Measurements from ENCODE around the gene DCAF8L2.

DCAF8L2 gene

GRCh38 chrX:27765718-27766117, 175.6 kb downstream of the DCAF8L2 start:
- DNase-seq (ENCODE audit: extremely low spot score), result no peak
- ChIA-PET CTCF (no interaction called here), POLR2A (no interaction called here)
- TF ChIP-seq FOXM1 (IDR thresholded peaks at IDR 0.05; ENCODE audit: borderline replicate concordance) (no peak), HDGF (IDR thresholded peaks at IDR 0.05; ENCODE audit: borderline replicate concordance) (no peak), NFRKB (IDR thresholded peaks at IDR 0.05) (no peak), SP1 (IDR thresholded peaks at IDR 0.05) (no peak), ARNT (IDR thresholded peaks at IDR 0.05) (no peak), SUZ12 (IDR thresholded peaks at IDR 0.05) (no peak), PKNOX1 (IDR thresholded peaks at IDR 0.05) (no peak), ZNF384 (IDR thresholded peaks at IDR 0.05) (no peak), FOXA1 (IDR thresholded peaks at IDR 0.05) (no peak), TARDBP (IDR thresholded peaks at IDR 0.05) (no peak)

GRCh38 chrX:27767387-27767786, 177.2 kb downstream of the DCAF8L2 start:
- no peak for DNase-seq (ENCODE audit: extremely low spot score)
- ChIA-PET CTCF (no interaction called here), POLR2A (no interaction called here)
- no peak for TF ChIP-seq LEF1 (IDR thresholded peaks at IDR 0.05; ENCODE audit: borderline replicate concordance)
- TF ChIP-seq ZNF384 (IDR thresholded peaks at IDR 0.05), result no peak
- TF ChIP-seq HDGF (IDR thresholded peaks at IDR 0.05; ENCODE audit: borderline replicate concordance), result no peak
- no peak for TF ChIP-seq ELF4 (IDR thresholded peaks at IDR 0.05)
- no peak for TF ChIP-seq BHLHE40 (IDR thresholded peaks at IDR 0.05; ENCODE audit: borderline replicate concordance)
- TF ChIP-seq CTBP1 (IDR thresholded peaks at IDR 0.05; ENCODE audit: borderline replicate concordance), result no peak
- TF ChIP-seq FOXA1 (IDR thresholded peaks at IDR 0.05), result no peak
- TF ChIP-seq TARDBP (IDR thresholded peaks at IDR 0.05), result no peak
- no peak for TF ChIP-seq SUZ12 (IDR thresholded peaks at IDR 0.05)
- no peak for TF ChIP-seq ARNT (IDR thresholded peaks at IDR 0.05)
- TF ChIP-seq FOXM1 (IDR thresholded peaks at IDR 0.05; ENCODE audit: borderline replicate concordance), result no peak
- TF ChIP-seq SP1 (IDR thresholded peaks at IDR 0.05), result no peak
- TF ChIP-seq FOXK2 (IDR thresholded peaks at IDR 0.05), result no peak

GRCh38 chrX:27775984-27776383, 185.8 kb downstream of the DCAF8L2 start:
- DNase-seq (ENCODE audit: extremely low spot score), result no peak
- CTCF ChIA-PET, result no interaction called here
- TF ChIP-seq TARDBP (IDR thresholded peaks at IDR 0.05), result no peak
- no peak for TF ChIP-seq FOXM1 (IDR thresholded peaks at IDR 0.05; ENCODE audit: borderline replicate concordance)
- TF ChIP-seq LEF1 (IDR thresholded peaks at IDR 0.05; ENCODE audit: borderline replicate concordance), result no peak
- TF ChIP-seq SP1 (IDR thresholded peaks at IDR 0.05), result no peak
- TF ChIP-seq ARNT (IDR thresholded peaks at IDR 0.05), result no peak
- TF ChIP-seq CTBP1 (IDR thresholded peaks at IDR 0.05; ENCODE audit: borderline replicate concordance), result no peak
- no peak for TF ChIP-seq BHLHE40 (IDR thresholded peaks at IDR 0.05; ENCODE audit: borderline replicate concordance)
- no peak for TF ChIP-seq ELF4 (IDR thresholded peaks at IDR 0.05)
- TF ChIP-seq PKNOX1 (IDR thresholded peaks at IDR 0.05), result no peak
- no peak for TF ChIP-seq ZNF384 (IDR thresholded peaks at IDR 0.05)
- TF ChIP-seq L3MBTL2 (conservative IDR thresholded peaks at IDR 0.05), result no peak
- TF ChIP-seq FOXA1 (IDR thresholded peaks at IDR 0.05), result no peak
- TF ChIP-seq FOXK2 (IDR thresholded peaks at IDR 0.05), result no peak
- TF ChIP-seq NFRKB (IDR thresholded peaks at IDR 0.05), result no peak
- TF ChIP-seq SUZ12 (IDR thresholded peaks at IDR 0.05), result no peak
- TF ChIP-seq HDGF (IDR thresholded peaks at IDR 0.05; ENCODE audit: borderline replicate concordance), result no peak
- POLR2A ChIA-PET, result no interaction called here

GRCh38 chrX:27796640-27797257, 206.6 kb downstream of the DCAF8L2 start:
- CTCF ChIA-PET, result no interaction called here
- POLR2A ChIA-PET, result no interaction called here
- no peak for TF ChIP-seq SP1 (IDR thresholded peaks at IDR 0.05)
- no peak for TF ChIP-seq FOXK2 (IDR thresholded peaks at IDR 0.05)
- no peak for TF ChIP-seq SUZ12 (IDR thresholded peaks at IDR 0.05)
- no peak for TF ChIP-seq ZNF384 (IDR thresholded peaks at IDR 0.05)
- TF ChIP-seq HDGF (IDR thresholded peaks at IDR 0.05; ENCODE audit: borderline replicate concordance), result no peak
- TF ChIP-seq ELF4 (IDR thresholded peaks at IDR 0.05), result no peak
- no peak for TF ChIP-seq L3MBTL2 (conservative IDR thresholded peaks at IDR 0.05)

GRCh38 chrX:27797575-27797974, 207.4 kb downstream of the DCAF8L2 start:
- no peak for TF ChIP-seq PKNOX1 (IDR thresholded peaks at IDR 0.05)
- TF ChIP-seq SP1 (IDR thresholded peaks at IDR 0.05), result no peak
- TF ChIP-seq LEF1 (IDR thresholded peaks at IDR 0.05; ENCODE audit: borderline replicate concordance), result no peak
- TF ChIP-seq BHLHE40 (IDR thresholded peaks at IDR 0.05; ENCODE audit: borderline replicate concordance), result no peak
- TF ChIP-seq ELF4 (IDR thresholded peaks at IDR 0.05), result no peak
- TF ChIP-seq NFRKB (IDR thresholded peaks at IDR 0.05), result no peak
- TF ChIP-seq SUZ12 (IDR thresholded peaks at IDR 0.05), result no peak
- no peak for TF ChIP-seq FOXK2 (IDR thresholded peaks at IDR 0.05)
- TF ChIP-seq HDGF (IDR thresholded peaks at IDR 0.05; ENCODE audit: borderline replicate concordance), result no peak
- TF ChIP-seq ZNF384 (IDR thresholded peaks at IDR 0.05), result no peak
- no peak for TF ChIP-seq ARNT (IDR thresholded peaks at IDR 0.05)
- TF ChIP-seq L3MBTL2 (conservative IDR thresholded peaks at IDR 0.05), result no peak
- no peak for TF ChIP-seq FOXM1 (IDR thresholded peaks at IDR 0.05; ENCODE audit: borderline replicate concordance)
- TF ChIP-seq FOXA1 (IDR thresholded peaks at IDR 0.05), result no peak
- no peak for TF ChIP-seq TARDBP (IDR thresholded peaks at IDR 0.05)
- no peak for TF ChIP-seq CTBP1 (IDR thresholded peaks at IDR 0.05; ENCODE audit: borderline replicate concordance)

More at GRCh38 chrX:27796640-27797257, 206.6 kb downstream of the DCAF8L2 start:
- no peak for DNase-seq (ENCODE audit: extremely low spot score)

More at GRCh38 chrX:27797575-27797974, 207.4 kb downstream of the DCAF8L2 start:
- ChIA-PET CTCF (no interaction called here), POLR2A (no interaction called here)
- no peak for DNase-seq (ENCODE audit: extremely low spot score)

All from HEK293T (cell line).